HEK293 (cell line): ENCODE results near the gene C20orf204.
A peak's percentile ranks its signal among the peaks of the same experiment; 100 is the strongest.

ENCODE experiments used
- CTCF ChIA-PET: fragments of 350-600 bp; formaldehyde crosslinking; extraction: SDS; loops from one replicate; lab custom pipeline; 2021; ENCODE audit warnings: antibody characterized with exemption; lab: Yijun Ruan, JAX
- POLR2A ChIA-PET: fragments of 300-600 bp; formaldehyde crosslinking; extraction: SDS; loops from one replicate; lab custom pipeline; 2020; ENCODE audit warnings: antibody characterized with exemption, inconsistent platforms; lab: Yijun Ruan, JAX
- H3K27ac ChIP-seq: fragments of 200-500 bp; sonication (Bioruptor generic); 2 replicates; pipeline ENCODE4 v1.5.1; 2014; ENCODE audit warnings: low read depth, low read length, control low read depth, inconsistent platforms; ENCODE audit errors: extremely low read depth
- H3K36me3 ChIP-seq, 2 experiments: fragments of 200-500 bp in 1 of 2; sonication (Bioruptor generic) in 1 of 2; 1 replicate in 1 of 2; 2 replicates in 1 of 2; pipeline ENCODE4 v1.5.1; 2014 to 2017; ENCODE audit warnings: inconsistent platforms in 2 of 2, low read length in 2 of 2; ENCODE audit not compliant: control insufficient read depth in 2 of 2, insufficient read depth in 1 of 2
- H3K4me1 ChIP-seq: fragments of 200-500 bp; sonication (Bioruptor generic); 2 replicates; pipeline ENCODE4 v1.5.1; 2014; ENCODE audit warnings: mild to moderate bottlenecking, low read length, inconsistent platforms; ENCODE audit not compliant: control insufficient read depth, insufficient read depth
- H3K4me3 ChIP-seq: 2 replicates; pipeline ENCODE4 v1.5.1; 2011; ENCODE audit warnings: low read depth, mild to moderate bottlenecking, control low read depth, low read length, moderate library complexity
- H3K9me3 ChIP-seq: fragments of 200-500 bp; sonication (Bioruptor generic); 2 replicates; pipeline ENCODE4 v1.5.1; 2014; ENCODE audit warnings: low read depth, low read length, inconsistent platforms; ENCODE audit not compliant: control insufficient read depth, insufficient read depth
- FEZF1 ChIP-seq: fragments of 450-650 bp; formaldehyde crosslinking; IDR thresholded peaks from 2 replicates; pipeline ENCODE4 v1.5.1; 2016; ENCODE audit warnings: missing biosample characterization, missing genetic modification characterization
- KLF8 ChIP-seq: fragments of 450-650 bp; formaldehyde crosslinking; IDR thresholded peaks from 2 replicates; pipeline ENCODE4 v1.5.1; 2016; ENCODE audit warnings: missing biosample characterization, missing genetic modification characterization
- MYNN ChIP-seq: fragments of 450-650 bp; formaldehyde crosslinking; IDR thresholded peaks from 2 replicates; pipeline ENCODE4 v1.5.1; 2016; ENCODE audit warnings: missing biosample characterization, missing genetic modification characterization, borderline replicate concordance
- ZBTB7A ChIP-seq: fragments of 450-650 bp; formaldehyde crosslinking; IDR thresholded peaks from 2 replicates; pipeline ENCODE4 v1.5.1; 2016; ENCODE audit warnings: low read depth, missing biosample characterization, missing genetic modification characterization
- ZEB2 ChIP-seq: fragments of 450-650 bp; formaldehyde crosslinking; IDR thresholded peaks from 2 replicates; pipeline ENCODE4 v1.5.1; 2016; ENCODE audit warnings: missing biosample characterization, missing genetic modification characterization
- ZFHX2 ChIP-seq: fragments of 450-650 bp; formaldehyde crosslinking; conservative IDR thresholded peaks from 2 replicates; pipeline ENCODE4 v1.5.1; 2016; ENCODE audit warnings: missing biosample characterization, missing genetic modification characterization
- ZNF138 ChIP-seq: fragments of 450-650 bp; formaldehyde crosslinking; IDR thresholded peaks from 2 replicates; pipeline ENCODE4 v1.5.1; 2016; ENCODE audit warnings: missing biosample characterization, missing genetic modification characterization, borderline replicate concordance
- ZNF169 ChIP-seq: fragments of 450-650 bp; formaldehyde crosslinking; IDR thresholded peaks from 2 replicates; pipeline ENCODE4 v1.5.1; 2016; ENCODE audit warnings: missing biosample characterization, missing genetic modification characterization
- ZNF341 ChIP-seq: fragments of 450-650 bp; formaldehyde crosslinking; IDR thresholded peaks from 2 replicates; pipeline ENCODE4; 2016; ENCODE audit warnings: low read depth, missing biosample characterization, missing genetic modification characterization
- ZNF416 ChIP-seq: fragments of 450-650 bp; formaldehyde crosslinking; IDR thresholded peaks from 2 replicates; pipeline ENCODE4 v1.5.1; 2016; ENCODE audit warnings: missing biosample characterization, missing genetic modification characterization
- ZNF48 ChIP-seq: fragments of 450-650 bp; formaldehyde crosslinking; IDR thresholded peaks from 2 replicates; pipeline ENCODE4 v1.5.1; 2016; ENCODE audit warnings: missing biosample characterization, missing genetic modification characterization
- ZNF501 ChIP-seq: fragments of 450-650 bp; formaldehyde crosslinking; IDR thresholded peaks from 2 replicates; pipeline ENCODE4 v1.5.1; 2016; ENCODE audit warnings: missing biosample characterization, missing genetic modification characterization
- ZNF571 ChIP-seq: fragments of 450-650 bp; formaldehyde crosslinking; IDR thresholded peaks from 2 replicates; pipeline ENCODE4 v1.5.0; 2017; ENCODE audit warnings: missing biosample characterization, missing genetic modification characterization
- ZNF791 ChIP-seq: fragments of 450-650 bp; formaldehyde crosslinking; IDR thresholded peaks from 2 replicates; pipeline ENCODE4 v1.5.1; 2016; ENCODE audit warnings: missing biosample characterization, missing genetic modification characterization
- TF ChIP-seq, protein P1 (sequence below): fragments of 450-650 bp; formaldehyde crosslinking; IDR thresholded peaks from 2 replicates; pipeline ENCODE4 v1.5.1; 2016; ENCODE audit warnings: missing biosample characterization, missing genetic modification characterization
- TF ChIP-seq, protein P2 (sequence below): fragments of 450-650 bp; formaldehyde crosslinking; IDR thresholded peaks from 2 replicates; pipeline ENCODE4 v1.5.1; 2016; ENCODE audit warnings: missing biosample characterization, missing genetic modification characterization
- TF ChIP-seq, protein P3 (sequence below): fragments of 450-650 bp; IDR thresholded peaks from 2 replicates; pipeline ENCODE4 v1.5.1; 2018; ENCODE audit warnings: missing biosample characterization, missing genetic modification characterization
- TF ChIP-seq, protein P4 (sequence below): fragments of 450-650 bp; formaldehyde crosslinking; conservative IDR thresholded peaks from 2 replicates; pipeline ENCODE4 v1.5.1; 2016; ENCODE audit warnings: low read depth, missing biosample characterization, missing genetic modification characterization

The C20orf204 gene

DNA sequence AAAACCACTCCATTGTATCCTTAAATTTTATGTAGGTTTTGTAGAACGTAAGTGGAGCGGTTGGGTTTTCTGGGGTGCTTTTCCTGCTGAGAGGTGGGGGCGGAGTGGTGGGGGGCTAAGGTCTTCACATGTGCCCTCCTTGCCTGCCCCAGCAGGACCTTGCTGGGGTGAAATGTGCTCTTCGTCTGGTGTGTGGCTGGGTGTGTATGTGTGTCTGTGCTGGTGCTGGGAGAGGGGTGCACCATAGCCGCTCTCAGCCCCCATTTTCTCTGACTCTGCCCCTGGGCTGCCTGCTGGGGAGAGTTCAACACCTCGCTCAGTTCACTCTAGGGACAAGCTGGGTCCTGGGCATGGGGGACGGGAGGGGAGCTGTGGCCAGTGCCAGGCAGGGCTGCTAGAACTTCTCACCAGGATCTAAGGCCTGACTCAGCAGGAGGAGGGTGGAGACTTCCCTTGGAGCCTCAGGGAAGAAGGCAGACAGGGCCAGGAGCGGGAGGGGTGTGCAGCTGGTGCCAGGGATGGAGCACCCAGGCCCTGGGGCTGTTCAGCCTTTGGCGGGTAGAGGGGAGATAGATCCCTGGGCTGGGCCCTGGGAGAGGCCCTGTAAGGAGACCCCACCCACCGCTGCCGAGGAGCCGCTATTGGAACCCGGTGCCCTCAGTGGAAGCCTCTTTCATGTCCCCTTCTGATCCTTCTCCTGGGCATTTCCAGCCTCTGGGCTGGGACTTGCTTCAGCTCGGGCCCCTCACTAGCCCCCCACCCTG lies 8.7 kb downstream of the C20orf204 start (continued):
- TF ChIP-seq, protein P1, sequence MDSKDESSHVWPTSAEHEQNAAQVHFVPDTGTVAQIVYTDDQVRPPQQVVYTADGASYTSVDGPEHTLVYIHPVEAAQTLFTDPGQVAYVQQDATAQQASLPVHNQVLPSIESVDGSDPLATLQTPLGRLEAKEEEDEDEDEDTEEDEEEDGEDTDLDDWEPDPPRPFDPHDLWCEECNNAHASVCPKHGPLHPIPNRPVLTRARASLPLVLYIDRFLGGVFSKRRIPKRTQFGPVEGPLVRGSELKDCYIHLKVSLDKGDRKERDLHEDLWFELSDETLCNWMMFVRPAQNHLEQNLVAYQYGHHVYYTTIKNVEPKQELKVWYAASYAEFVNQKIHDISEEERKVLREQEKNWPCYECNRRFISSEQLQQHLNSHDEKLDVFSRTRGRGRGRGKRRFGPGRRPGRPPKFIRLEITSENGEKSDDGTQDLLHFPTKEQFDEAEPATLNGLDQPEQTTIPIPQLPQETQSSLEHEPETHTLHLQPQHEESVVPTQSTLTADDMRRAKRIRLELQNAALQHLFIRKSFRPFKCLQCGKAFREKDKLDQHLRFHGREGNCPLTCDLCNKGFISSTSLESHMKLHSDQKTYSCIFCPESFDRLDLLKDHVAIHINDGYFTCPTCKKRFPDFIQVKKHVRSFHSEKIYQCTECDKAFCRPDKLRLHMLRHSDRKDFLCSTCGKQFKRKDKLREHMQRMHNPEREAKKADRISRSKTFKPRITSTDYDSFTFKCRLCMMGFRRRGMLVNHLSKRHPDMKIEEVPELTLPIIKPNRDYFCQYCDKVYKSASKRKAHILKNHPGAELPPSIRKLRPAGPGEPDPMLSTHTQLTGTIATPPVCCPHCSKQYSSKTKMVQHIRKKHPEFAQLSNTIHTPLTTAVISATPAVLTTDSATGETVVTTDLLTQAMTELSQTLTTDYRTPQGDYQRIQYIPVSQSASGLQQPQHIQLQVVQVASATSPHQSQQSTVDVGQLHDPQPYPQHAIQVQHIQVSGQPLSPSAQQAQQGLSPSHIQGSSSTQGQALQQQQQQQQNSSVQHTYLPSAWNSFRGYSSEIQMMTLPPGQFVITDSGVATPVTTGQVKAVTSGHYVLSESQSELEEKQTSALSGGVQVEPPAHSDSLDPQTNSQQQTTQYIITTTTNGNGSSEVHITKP (tag by site-specific recombination), result peak; percentile 81
- TF ChIP-seq, protein P2, sequence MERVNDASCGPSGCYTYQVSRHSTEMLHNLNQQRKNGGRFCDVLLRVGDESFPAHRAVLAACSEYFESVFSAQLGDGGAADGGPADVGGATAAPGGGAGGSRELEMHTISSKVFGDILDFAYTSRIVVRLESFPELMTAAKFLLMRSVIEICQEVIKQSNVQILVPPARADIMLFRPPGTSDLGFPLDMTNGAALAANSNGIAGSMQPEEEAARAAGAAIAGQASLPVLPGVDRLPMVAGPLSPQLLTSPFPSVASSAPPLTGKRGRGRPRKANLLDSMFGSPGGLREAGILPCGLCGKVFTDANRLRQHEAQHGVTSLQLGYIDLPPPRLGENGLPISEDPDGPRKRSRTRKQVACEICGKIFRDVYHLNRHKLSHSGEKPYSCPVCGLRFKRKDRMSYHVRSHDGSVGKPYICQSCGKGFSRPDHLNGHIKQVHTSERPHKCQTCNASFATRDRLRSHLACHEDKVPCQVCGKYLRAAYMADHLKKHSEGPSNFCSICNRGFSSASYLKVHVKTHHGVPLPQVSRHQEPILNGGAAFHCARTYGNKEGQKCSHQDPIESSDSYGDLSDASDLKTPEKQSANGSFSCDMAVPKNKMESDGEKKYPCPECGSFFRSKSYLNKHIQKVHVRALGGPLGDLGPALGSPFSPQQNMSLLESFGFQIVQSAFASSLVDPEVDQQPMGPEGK (tag by site-specific recombination), result no peak
- TF ChIP-seq, protein P3, sequence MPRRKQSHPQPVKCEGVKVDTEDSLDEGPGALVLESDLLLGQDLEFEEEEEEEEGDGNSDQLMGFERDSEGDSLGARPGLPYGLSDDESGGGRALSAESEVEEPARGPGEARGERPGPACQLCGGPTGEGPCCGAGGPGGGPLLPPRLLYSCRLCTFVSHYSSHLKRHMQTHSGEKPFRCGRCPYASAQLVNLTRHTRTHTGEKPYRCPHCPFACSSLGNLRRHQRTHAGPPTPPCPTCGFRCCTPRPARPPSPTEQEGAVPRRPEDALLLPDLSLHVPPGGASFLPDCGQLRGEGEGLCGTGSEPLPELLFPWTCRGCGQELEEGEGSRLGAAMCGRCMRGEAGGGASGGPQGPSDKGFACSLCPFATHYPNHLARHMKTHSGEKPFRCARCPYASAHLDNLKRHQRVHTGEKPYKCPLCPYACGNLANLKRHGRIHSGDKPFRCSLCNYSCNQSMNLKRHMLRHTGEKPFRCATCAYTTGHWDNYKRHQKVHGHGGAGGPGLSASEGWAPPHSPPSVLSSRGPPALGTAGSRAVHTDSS (tag by site-specific recombination), result no peak
- TF ChIP-seq ZEB2 (tag by site-specific recombination) (0 out of 2 replicates have a peak, but pooled peaks have one; percentile 30), MYNN (no peak), KLF8 (tag by site-specific recombination) (0 out of 2 replicates have a peak, but pooled peaks have one; percentile 18), ZNF341 (tag by site-specific recombination) (peak; percentile 26; the same call in 1 of the 2 replicates)
- TF ChIP-seq, protein P4, sequence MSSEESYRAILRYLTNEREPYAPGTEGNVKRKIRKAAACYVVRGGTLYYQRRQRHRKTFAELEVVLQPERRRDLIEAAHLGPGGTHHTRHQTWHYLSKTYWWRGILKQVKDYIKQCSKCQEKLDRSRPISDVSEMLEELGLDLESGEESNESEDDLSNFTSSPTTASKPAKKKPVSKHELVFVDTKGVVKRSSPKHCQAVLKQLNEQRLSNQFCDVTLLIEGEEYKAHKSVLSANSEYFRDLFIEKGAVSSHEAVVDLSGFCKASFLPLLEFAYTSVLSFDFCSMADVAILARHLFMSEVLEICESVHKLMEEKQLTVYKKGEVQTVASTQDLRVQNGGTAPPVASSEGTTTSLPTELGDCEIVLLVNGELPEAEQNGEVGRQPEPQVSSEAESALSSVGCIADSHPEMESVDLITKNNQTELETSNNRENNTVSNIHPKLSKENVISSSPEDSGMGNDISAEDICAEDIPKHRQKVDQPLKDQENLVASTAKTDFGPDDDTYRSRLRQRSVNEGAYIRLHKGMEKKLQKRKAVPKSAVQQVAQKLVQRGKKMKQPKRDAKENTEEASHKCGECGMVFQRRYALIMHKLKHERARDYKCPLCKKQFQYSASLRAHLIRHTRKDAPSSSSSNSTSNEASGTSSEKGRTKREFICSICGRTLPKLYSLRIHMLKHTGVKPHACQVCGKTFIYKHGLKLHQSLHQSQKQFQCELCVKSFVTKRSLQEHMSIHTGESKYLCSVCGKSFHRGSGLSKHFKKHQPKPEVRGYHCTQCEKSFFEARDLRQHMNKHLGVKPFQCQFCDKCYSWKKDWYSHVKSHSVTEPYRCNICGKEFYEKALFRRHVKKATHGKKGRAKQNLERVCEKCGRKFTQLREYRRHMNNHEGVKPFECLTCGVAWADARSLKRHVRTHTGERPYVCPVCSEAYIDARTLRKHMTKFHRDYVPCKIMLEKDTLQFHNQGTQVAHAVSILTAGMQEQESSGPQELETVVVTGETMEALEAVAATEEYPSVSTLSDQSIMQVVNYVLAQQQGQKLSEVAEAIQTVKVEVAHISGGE, result no peak

DNA sequence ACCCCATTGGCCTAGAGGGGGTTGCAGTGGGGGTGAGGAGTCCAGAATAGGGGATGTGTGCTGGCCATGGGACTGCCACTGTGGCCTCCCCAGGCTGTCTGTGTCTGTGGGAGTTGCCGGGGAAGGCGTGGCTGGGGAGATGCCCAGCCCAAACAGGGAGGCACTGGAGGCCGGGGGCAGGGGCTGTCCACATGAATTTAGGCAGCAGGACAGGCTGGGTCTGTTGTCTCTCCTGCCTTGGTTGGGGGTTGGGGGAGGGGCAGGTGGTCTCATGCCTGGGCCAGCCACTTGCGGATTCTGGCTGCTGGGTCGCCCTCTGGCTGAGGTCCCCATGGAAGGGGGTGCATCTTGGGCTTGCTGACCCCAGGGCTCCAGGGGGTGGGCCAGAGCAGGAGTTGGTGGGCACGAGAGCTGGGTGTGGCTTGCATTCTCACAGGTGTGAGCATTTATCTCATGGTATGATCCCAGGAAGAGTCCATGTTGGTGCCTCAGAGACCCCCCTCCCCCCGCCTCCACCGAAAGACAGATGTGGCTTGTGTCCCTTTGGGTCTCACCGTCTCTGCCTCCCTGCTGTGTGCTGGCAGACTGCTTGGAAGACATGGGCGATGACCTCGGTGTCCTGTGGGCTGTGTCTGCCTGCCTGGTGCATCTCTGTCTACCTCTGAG lies 9.5 kb downstream of the C20orf204 start:
- Histone ChIP-seq H3K27ac (no peak overlapping the region), H3K4me1 (peaks cover 6% of the 10 kb centered on the region), H3K4me3 (no peak overlapping the region), H3K9me3 (no peaks in the 10 kb centered on the region), H3K36me3 (peaks cover 0 to 5% of the 10 kb centered on the region in 2 experiments; a peak in 1 of 3 replicates)
- ChIA-PET POLR2A (no interaction called here), CTCF (no interaction called here)
- TF ChIP-seq ZNF501 (no peak), ZNF169 (no peak), ZNF571 (tag by site-specific recombination) (no peak), ZFHX2 (tag by site-specific recombination) (no peak), FEZF1 (tag by site-specific recombination) (no peak), ZNF138 (tag by site-specific recombination) (no peak), ZNF791 (tag by site-specific recombination) (no peak), ZNF48 (tag by site-specific recombination) (no peak), ZBTB7A (tag by site-specific recombination) (no peak), ZNF416 (tag by site-specific recombination) (no peak)
- TF ChIP-seq, protein P1 (tag by site-specific recombination), result peak; percentile 51; the same call in 1 of the 2 replicates
